Measurements from ENCODE around the gene CMTM8.

CMTM8 gene

GRCh38 chr3:32236377-32236776, 2.1 kb upstream of the CMTM8 start:
- no peak for DNase-seq

- DNase-seq = peak; percentile 74
These were observed 619 bp upstream of the CMTM8 start for GRCh38 chr3:32237670-32238452.

GRCh38 chr3:32239307-32240158, 1.1 kb downstream of the CMTM8 start:
- DNase-seq = peak; percentile 44

- DNase-seq = no peak
These were observed 1.7 kb downstream of the CMTM8 start for GRCh38 chr3:32240159-32240545.

GRCh38 chr3:32241100-32241499, 2.6 kb downstream of the CMTM8 start:
- DNase-seq = no peak

GRCh38 chr3:32243519-32243918, 5.0 kb downstream of the CMTM8 start:
- no peak for DNase-seq

GRCh38 chr3:32245200-32245599, 6.7 kb downstream of the CMTM8 start:
- DNase-seq = no peak

- no peak for DNase-seq
These were observed 7.7 kb downstream of the CMTM8 start for GRCh38 chr3:32246079-32246675.

GRCh38 chr3:32249184-32249782, 10.8 kb downstream of the CMTM8 start:
- DNase-seq = no peak

- no peak for DNase-seq
These were observed 15.8 kb downstream of the CMTM8 start for GRCh38 chr3:32254268-32254667.

- DNase-seq = no peak
These were observed 16.9 kb downstream of the CMTM8 start for GRCh38 chr3:32255345-32255744.

- DNase-seq = no peak
These were observed 17.7 kb downstream of the CMTM8 start for GRCh38 chr3:32256206-32256605.

GRCh38 chr3:32257042-32257441, 18.6 kb downstream of the CMTM8 start:
- no peak for DNase-seq

- DNase-seq = no peak
These were observed 19.4 kb downstream of the CMTM8 start for GRCh38 chr3:32257641-32258438.

- DNase-seq = no peak
These were observed 20.4 kb downstream of the CMTM8 start for GRCh38 chr3:32258869-32259268.

- DNase-seq = no peak
These were observed 23.1 kb downstream of the CMTM8 start for GRCh38 chr3:32261545-32261944.

- no peak for DNase-seq
These were observed 23.7 kb downstream of the CMTM8 start for GRCh38 chr3:32262201-32262600.

- DNase-seq = no peak
These were observed 35.8 kb downstream of the CMTM8 start for GRCh38 chr3:32274306-32274705.

- no peak for DNase-seq
These were observed 37.0 kb downstream of the CMTM8 start for GRCh38 chr3:32275506-32275905.

- no peak for DNase-seq
These were observed 37.9 kb downstream of the CMTM8 start for GRCh38 chr3:32276279-32276841.

GRCh38 chr3:32278714-32279113, 40.2 kb downstream of the CMTM8 start:
- DNase-seq = no peak

GRCh38 chr3:32280262-32280910, 41.9 kb downstream of the CMTM8 start:
- DNase-seq = no peak

Measured in retina (tissue), 1 donor.